GM12891 (cell line): ENCODE results near the gene KSR1.

ENCODE experiments used
- PAX5 ChIP-seq: IDR thresholded peaks from 2 replicates; pipeline ENCODE4 v1.6.1; 2011; ENCODE audit warnings: low read length, moderate library complexity, mild to moderate bottlenecking; ENCODE audit not compliant: insufficient read depth, severe bottlenecking
- POLR2A ChIP-seq: IDR thresholded peaks from 2 replicates; pipeline ENCODE4 v1.6.1; 2011; ENCODE audit warnings: low read depth, low read length, control low read depth
- POLR2AphosphoS5 ChIP-seq: IDR thresholded peaks from 2 replicates; pipeline ENCODE4 v1.6.1; 2011; ENCODE audit warnings: low read depth, low read length, control low read depth
- POU2F2 ChIP-seq: IDR thresholded peaks from 2 replicates; pipeline ENCODE4 v1.6.1; 2011; ENCODE audit warnings: low read depth, mild to moderate bottlenecking, control low read depth, low read length, moderate library complexity
- TAF1 ChIP-seq: IDR thresholded peaks from 2 replicates; pipeline ENCODE4 v1.6.1; 2011; ENCODE audit warnings: low read depth, low read length, control low read depth

GRCh38 chr17:27456681-27457359 lies 572 bp downstream of the KSR1 start:
- TF ChIP-seq TAF1: no peak
- no peak for TF ChIP-seq POLR2A
- TF ChIP-seq POU2F2: no peak
- no peak for TF ChIP-seq POLR2AphosphoS5
- no peak for TF ChIP-seq PAX5
